DMS79 treated with DMSO at 0.1 percent for 48 hours (cell line): Measurements from ENCODE around the gene REPS2.
A peak's percentile ranks its signal among the peaks of the same experiment; 100 is the strongest.
"Not testable (repeated sequence)": the region's sequence is repeated elsewhere in the genome, so short reads cannot be mapped to it uniquely, and the experiment has no call there.

Experiments
- DNase-seq: peaks from one replicate; lab custom pipeline; 2025; lab: John Stamatoyannopoulos, UW

REPS2 gene

GRCh38 chrX:16946361-16946964, at the start of gene REPS2:
TSS of gene REPS2 (plus strand) at chrX:16946658. CDS start at chrX:16946862, 204 bp downstream.
- DNase-seq, result peak; percentile 17

GRCh38 chrX:16897445-16897844, 49.0 kb upstream of the REPS2 start:
- no peak for DNase-seq

GRCh38 chrX:16903274-16904022, 43.0 kb upstream of the REPS2 start:
- DNase-seq, result no peak

- no peak for DNase-seq
Measured at GRCh38 chrX:16910376-16910775, 36.1 kb upstream of the REPS2 start.

- no peak for DNase-seq
Measured at GRCh38 chrX:16914058-16914457, 32.4 kb upstream of the REPS2 start.

GRCh38 chrX:16916561-16916960, 29.9 kb upstream of the REPS2 start:
- DNase-seq, result no peak

GRCh38 chrX:16917120-16917519, 29.3 kb upstream of the REPS2 start:
- no peak for DNase-seq

GRCh38 chrX:16918979-16919378, 27.5 kb upstream of the REPS2 start:
- no peak for DNase-seq

- DNase-seq, result no peak
Measured at GRCh38 chrX:16920075-16920474, 26.4 kb upstream of the REPS2 start.

GRCh38 chrX:16923157-16923556, 23.3 kb upstream of the REPS2 start:
- DNase-seq, result no peak

- no peak for DNase-seq
Measured at GRCh38 chrX:16924631-16925480, 21.6 kb upstream of the REPS2 start.

GRCh38 chrX:16930392-16930791, 16.1 kb upstream of the REPS2 start:
- DNase-seq, result no peak

- no peak for DNase-seq
Measured at GRCh38 chrX:16931371-16931770, 15.1 kb upstream of the REPS2 start.

GRCh38 chrX:16931855-16932575, 14.4 kb upstream of the REPS2 start:
- DNase-seq, result no peak

- no peak for DNase-seq
Measured at GRCh38 chrX:16934185-16934584, 12.3 kb upstream of the REPS2 start.

GRCh38 chrX:16946971-16947562, 609 bp downstream of the REPS2 start:
- no peak for DNase-seq

GRCh38 chrX:16950423-16950822, 4.0 kb downstream of the REPS2 start:
- no peak for DNase-seq

- no peak for DNase-seq
Measured at GRCh38 chrX:16953606-16954211, 7.3 kb downstream of the REPS2 start.

- no peak for DNase-seq
Measured at GRCh38 chrX:16957751-16958150, 11.3 kb downstream of the REPS2 start.

GRCh38 chrX:16958356-16958755, 11.9 kb downstream of the REPS2 start:
- DNase-seq, result no peak

GRCh38 chrX:16962661-16963060, 16.2 kb downstream of the REPS2 start:
- not testable (repeated sequence) for DNase-seq
